Endothelial cell of umbilical vein (primary cell): Measurements from ENCODE around the gene TREML4. TPM values are rescaled to one million over a fixed set of nuclear protein-coding genes. Genes with fewer than 3 reads are reported as not detected.

Source experiments
- BruUV-seq: library from RNA; stranded (reverse); fragments of 400-500 nt; replicated peaks from 2 replicates; lab custom pipeline; 2021; lab: Mats Ljungman, UMichigan
- CTCF ChIA-PET: fragments of 300-600, 350-600 bp; sonication (Branson Sonifier 250); formaldehyde crosslinking; loops from one replicate; lab custom pipeline; 2021; ENCODE audit warnings: antibody characterized with exemption, inconsistent platforms; lab: Charles Lee
- POLR2A ChIA-PET: fragments of 300-600, 350-600 bp; sonication (Branson Sonifier 250); formaldehyde crosslinking; loops from one replicate; lab custom pipeline; 2021; ENCODE audit warnings: antibody characterized with exemption, inconsistent platforms; lab: Charles Lee
- DNase-seq: peaks from one replicate; pipeline ENCODE4 v3.0.0-alpha.2; 2011; ENCODE audit warnings: low read depth, low spot score
- FAIRE-seq: peaks from 2 replicates; lab custom pipeline; 2011; peaks lifted over from hg19 to GRCh38; lab: Jason Lieb, UNC
- H2AFZ ChIP-seq: 2 replicates; pipeline ENCODE4 v1.6.0; 2012; ENCODE audit warnings: low read depth, low read length, control low read depth, inconsistent platforms
- H3K27ac ChIP-seq: 2 replicates; pipeline ENCODE4 v1.5.1; 2011; ENCODE audit warnings: low read depth, mild to moderate bottlenecking, control low read depth, low read length, moderate library complexity; ENCODE audit not compliant: insufficient read depth
- H3K27me3 ChIP-seq, 2 experiments: 2 replicates each; pipeline versions ENCODE4 v1.6.0 to v1.6.1; 2011; ENCODE audit warnings: low read length in 2 of 2, mixed read lengths in 1 of 2; ENCODE audit not compliant: control insufficient read depth in 2 of 2, insufficient read depth in 2 of 2
- H3K36me3 ChIP-seq, 2 experiments: 2 replicates in 1 of 2; 3 replicates in 1 of 2; pipeline ENCODE4 v1.5.1; 2011; ENCODE audit warnings: low read length in 2 of 2, mild to moderate bottlenecking in 1 of 2, moderate library complexity in 1 of 2; ENCODE audit not compliant: control insufficient read depth in 2 of 2, insufficient read depth in 2 of 2; ENCODE audit errors: extremely low read depth in 1 of 2
- H3K4me1 ChIP-seq: 3 replicates; pipeline ENCODE4 v1.5.1; 2011; ENCODE audit warnings: mild to moderate bottlenecking, low read length; ENCODE audit not compliant: control insufficient read depth, insufficient read depth; ENCODE audit errors: extremely low read depth
- H3K4me2 ChIP-seq: 2 replicates; pipeline ENCODE4 v1.6.1; 2011; ENCODE audit warnings: low read length, control low read depth, mixed read lengths; ENCODE audit not compliant: insufficient read depth
- H3K4me3 ChIP-seq, 3 experiments: fragments of 200-600 bp in 1 of 3; sonication (generic), shearing (Covaris generic) in 1 of 3; replicated peaks in 1 of 3; 2 replicates each; pipeline ENCODE4 v1.5.1; 2011 to 2016; ENCODE audit warnings: control low read depth in 3 of 3, low read length in 3 of 3, mild to moderate bottlenecking in 2 of 3, inconsistent platforms in 1 of 3, low read depth in 1 of 3, moderate library complexity in 1 of 3; ENCODE audit not compliant: insufficient read depth in 1 of 3
- H3K79me2 ChIP-seq: 2 replicates; pipeline ENCODE4 v1.6.0; 2012; ENCODE audit warnings: low read length, inconsistent platforms; ENCODE audit not compliant: control insufficient read depth, insufficient read depth
- H3K9ac ChIP-seq: replicated peaks from 2 replicates; pipeline ENCODE3; 2011; ENCODE audit warnings: low read length, control low read depth; ENCODE audit not compliant: insufficient read depth; ENCODE audit errors: extremely low read depth
- H3K9me1 ChIP-seq: replicated peaks from 3 replicates; pipeline ENCODE4 v1.6.0; 2011; ENCODE audit warnings: mild to moderate bottlenecking, low read length; ENCODE audit not compliant: control insufficient read depth, insufficient read depth; ENCODE audit errors: extremely low read depth
- H3K9me3 ChIP-seq: replicated peaks from 2 replicates; pipeline ENCODE4 v1.5.1; 2012; ENCODE audit warnings: low read length, inconsistent platforms; ENCODE audit not compliant: control insufficient read depth, insufficient read depth
- H4K20me1 ChIP-seq: replicated peaks from 2 replicates; pipeline ENCODE3; 2011; ENCODE audit warnings: mild to moderate bottlenecking, low read length; ENCODE audit not compliant: control insufficient read depth, insufficient read depth; ENCODE audit errors: extremely low read depth
- EZH2 ChIP-seq: IDR thresholded peaks from 2 replicates; pipeline ENCODE4 v1.6.1; 2012; ENCODE audit warnings: borderline replicate concordance, low read depth, mild to moderate bottlenecking, moderate library complexity, low read length, inconsistent platforms; ENCODE audit not compliant: severe bottlenecking
- FOS ChIP-seq: IDR thresholded peaks from 2 replicates; pipeline ENCODE4 v1.6.1; 2011; ENCODE audit warnings: mild to moderate bottlenecking, low read length, moderate library complexity, borderline replicate concordance; ENCODE audit not compliant: insufficient read depth
- GATA2 ChIP-seq: IDR thresholded peaks from 2 replicates; pipeline ENCODE4 v1.7.0; 2011; ENCODE audit warnings: low read depth, mild to moderate bottlenecking, moderate library complexity, mixed read lengths, low read length; ENCODE audit not compliant: insufficient read length, insufficient read depth
- JUN ChIP-seq: IDR thresholded peaks from 2 replicates; pipeline ENCODE4 v1.6.1; 2011; ENCODE audit warnings: borderline replicate concordance, low read depth; ENCODE audit not compliant: insufficient read length, insufficient read depth
- MAX ChIP-seq: IDR thresholded peaks from 2 replicates; pipeline ENCODE4 v1.6.1; 2011; ENCODE audit not compliant: insufficient read depth, insufficient read length
- MYC ChIP-seq: IDR thresholded peaks from one replicate; pipeline ENCODE4 v1.6.1; 2011; ENCODE audit warnings: mild to moderate bottlenecking, low read depth, low read length
- POLR2A ChIP-seq: IDR thresholded peaks from 2 replicates; pipeline ENCODE4 v1.6.1; 2012; ENCODE audit warnings: low read depth, mild to moderate bottlenecking, control low read depth, low read length
- POLR2AphosphoS5 ChIP-seq: IDR thresholded peaks from 2 replicates; pipeline ENCODE4 v1.6.1; 2012; ENCODE audit warnings: low read depth, mild to moderate bottlenecking, control low read depth, low read length, moderate library complexity; ENCODE audit not compliant: insufficient read depth
- dilution Hi-C: fragments of 300-500 bp; cut with MboI; formaldehyde crosslinking; loops from one replicate; pipeline ENCODE4 v1.15.0; 2019; ENCODE audit warnings: low sequenced_read_pairs; ENCODE audit not compliant: extremely low pct_ligation_motif_present
- intact Hi-C: fragments of 100-400 bp; cut with micrococcal nuclease; formaldehyde crosslinking; loops from one replicate; pipeline ENCODE4 v1.10.0; 2022
- polyA plus RNA-seq, 4 experiments: library from polyadenylated mRNA; depleted of rRNA in 3 of 4; stranded (reverse) in 3 of 4; unstranded in 1 of 4; fragments of >200 nt; gene quantifications; 2 replicates each; pipeline versions ENCODE4 v1.2.1 to v1.2.3, GENCODE V29; 2011 to 2012; ENCODE audit warnings: missing spikeins in 1 of 4
- total RNA-seq: library from RNA; stranded (reverse); gene quantifications from 2 replicates; pipeline ENCODE4 v1.2.3, GENCODE V29; 2021
- TF ChIP-seq, protein P1 (sequence below), 2 donors: IDR thresholded peaks; 1 replicate in 1 of 2; 2 replicates in 1 of 2; pipeline ENCODE4 v1.5.1; 2011; ENCODE audit warnings: low read length in 2 of 2, mild to moderate bottlenecking in 2 of 2, moderate library complexity in 2 of 2, control low read depth in 1 of 2, inconsistent platforms in 1 of 2, low read depth in 1 of 2; ENCODE audit not compliant: insufficient read depth in 1 of 2; ENCODE audit errors: extremely low read depth in 1 of 2

TREML4 gene
- total and polyA plus RNA-seq, 2 donors (not counting 3 experiments of a cell fraction or from before 2014, with no cell fraction given) = not detected

DNA sequence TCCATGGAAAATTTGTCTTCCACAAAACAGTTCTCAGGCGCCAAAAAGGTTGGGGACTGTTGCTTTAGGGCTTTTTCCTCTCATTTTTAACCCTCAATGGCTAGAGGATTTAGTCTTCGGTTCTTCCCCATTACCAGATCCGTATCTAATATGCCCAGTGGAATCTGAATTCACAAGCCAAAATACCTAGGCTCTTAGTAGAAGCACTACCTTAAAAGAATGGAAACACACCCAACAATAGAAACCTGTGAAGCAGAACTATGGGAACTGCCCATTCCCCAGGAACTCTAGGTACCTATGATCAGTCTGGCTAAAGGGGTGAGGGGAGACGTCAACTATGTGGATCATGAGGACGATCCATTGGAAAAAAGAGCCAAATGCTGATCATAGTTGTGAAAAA, 3.1 kb downstream of the TREML4 start:
- Histone ChIP-seq H3K27ac (no peak overlapping the region), H4K20me1 (no peaks in the 10 kb centered on the region), H3K9ac (no peak overlapping the region), H3K4me1 (no peaks in the 10 kb centered on the region), H3K79me2 (no peaks in the 10 kb centered on the region), H3K36me3 (no peaks in the 10 kb centered on the region), H2AFZ (no peak overlapping the region), H3K9me3 (no peaks in the 10 kb centered on the region), H3K9me1 (no peaks in the 10 kb centered on the region), H3K4me2 (no peak overlapping the region), H3K4me3 (no peak overlapping the region), H3K27me3 (peaks cover 0 to 8% of the 10 kb centered on the region in 2 experiments)
- ChIA-PET POLR2A (no interaction called here), CTCF (no interaction called here)
- no peak for DNase-seq
- FAIRE-seq = no peak
- dilution Hi-C loops (no loop called here), intact Hi-C loops (no loop called here)
- TF ChIP-seq POLR2A = no peak
- no peak for TF ChIP-seq EZH2
- no peak for TF ChIP-seq FOS
- TF ChIP-seq GATA2 = no peak
- no peak for TF ChIP-seq MAX
- no peak for TF ChIP-seq JUN
- TF ChIP-seq, protein P1, sequence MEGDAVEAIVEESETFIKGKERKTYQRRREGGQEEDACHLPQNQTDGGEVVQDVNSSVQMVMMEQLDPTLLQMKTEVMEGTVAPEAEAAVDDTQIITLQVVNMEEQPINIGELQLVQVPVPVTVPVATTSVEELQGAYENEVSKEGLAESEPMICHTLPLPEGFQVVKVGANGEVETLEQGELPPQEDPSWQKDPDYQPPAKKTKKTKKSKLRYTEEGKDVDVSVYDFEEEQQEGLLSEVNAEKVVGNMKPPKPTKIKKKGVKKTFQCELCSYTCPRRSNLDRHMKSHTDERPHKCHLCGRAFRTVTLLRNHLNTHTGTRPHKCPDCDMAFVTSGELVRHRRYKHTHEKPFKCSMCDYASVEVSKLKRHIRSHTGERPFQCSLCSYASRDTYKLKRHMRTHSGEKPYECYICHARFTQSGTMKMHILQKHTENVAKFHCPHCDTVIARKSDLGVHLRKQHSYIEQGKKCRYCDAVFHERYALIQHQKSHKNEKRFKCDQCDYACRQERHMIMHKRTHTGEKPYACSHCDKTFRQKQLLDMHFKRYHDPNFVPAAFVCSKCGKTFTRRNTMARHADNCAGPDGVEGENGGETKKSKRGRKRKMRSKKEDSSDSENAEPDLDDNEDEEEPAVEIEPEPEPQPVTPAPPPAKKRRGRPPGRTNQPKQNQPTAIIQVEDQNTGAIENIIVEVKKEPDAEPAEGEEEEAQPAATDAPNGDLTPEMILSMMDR (IDR thresholded peaks at IDR 0.05; ENCODE audit: extremely low read depth in 1 of 2, insufficient read depth in 1 of 2, low read depth in 1 of 2, low read length in 2 of 2) = no peak
- no peak for TF ChIP-seq POLR2AphosphoS5
- no peak for TF ChIP-seq MYC
- BruUV-seq = no TSS peak
